ENCODE measurements around the gene CDH2. TPM values are rescaled to one million over a fixed set of nuclear protein-coding genes. Genes with fewer than 3 reads are reported as not detected.

CDH2 gene
- total RNA-seq, 1 experiment from 2014 or later = 15.0 TPM

DNA sequence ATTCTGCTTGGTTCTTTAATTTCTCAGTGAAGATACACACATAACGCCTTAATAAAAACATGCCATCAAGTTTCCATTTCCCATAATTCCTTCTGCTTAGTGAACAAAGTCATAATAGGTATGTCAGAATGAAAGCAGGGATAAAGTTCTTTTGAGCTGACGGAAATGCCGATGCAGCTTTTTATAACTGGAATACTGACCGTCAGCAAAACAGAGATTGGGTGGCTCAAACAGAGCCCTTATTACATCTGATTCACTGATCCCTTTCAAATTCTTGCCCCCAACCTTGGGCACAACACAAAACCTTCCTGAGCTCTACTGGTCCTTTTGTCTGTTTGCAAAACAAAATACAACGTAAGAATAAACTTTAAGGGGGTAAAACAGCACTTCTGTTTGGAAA lies 140.4 kb downstream of the CDH2 start:
- intact Hi-C loops (cut with micrococcal nuclease; ENCODE audit: unreplicated experiment) = no loop called here
- CTCF ChIA-PET = no interaction called here
- H3K27me3 ChIP-seq (replicated peaks; ENCODE audit: insufficient read depth, low read depth, low read length, poor library complexity) = peaks cover 45% of the 10 kb centered on the region

DNA sequence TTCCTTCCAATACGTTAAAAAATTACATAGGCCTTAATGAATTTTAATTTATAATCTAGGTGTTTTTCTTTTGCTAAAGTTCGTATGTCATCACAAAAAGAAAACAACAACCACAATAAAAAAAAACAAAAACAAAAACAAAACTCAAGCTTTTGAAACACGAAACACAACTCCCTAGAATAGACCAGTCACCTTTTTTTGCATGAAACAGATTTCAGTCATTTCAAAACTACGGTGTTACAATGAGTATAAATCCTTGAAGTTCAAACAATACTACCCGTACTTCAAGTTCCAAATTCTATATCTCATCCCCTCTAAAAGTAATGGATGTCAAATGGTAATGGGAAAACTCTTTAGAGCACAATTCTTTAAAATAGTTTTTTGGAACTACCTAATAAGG lies 142.4 kb downstream of the CDH2 start:
- BruUV-seq (replicated peaks) = no TSS peak
- no peak for DNase-seq (ENCODE audit: low spot score)
- H3K27me3 ChIP-seq (replicated peaks; ENCODE audit: insufficient read depth, low read depth, low read length, poor library complexity) = peaks cover 41% of the 10 kb centered on the region
- intact Hi-C loops (cut with micrococcal nuclease; ENCODE audit: unreplicated experiment) = no loop called here
- ChIA-PET POLR2A (ENCODE audit: low non-redundant PET) (no interaction called here), CTCF (no interaction called here)
- TF ChIP-seq EZH2 (IDR thresholded peaks at IDR 0.05; ENCODE audit: borderline replicate concordance, low read depth, low read length, poor library complexity, severe bottlenecking) = no peak
- H3K9me3 ChIP-seq (ENCODE audit: low read depth, low read length, poor library complexity, severe bottlenecking) = no peaks in the 10 kb centered on the region
- no peak overlapping the region for H3K4me3 ChIP-seq (ENCODE audit: low read depth, low read length, poor library complexity, severe bottlenecking)
- no peaks in the 10 kb centered on the region for H3K36me3 ChIP-seq (ENCODE audit: insufficient read depth, low read length, poor library complexity, severe bottlenecking)
- no peaks in the 10 kb centered on the region for H3K4me1 ChIP-seq (ENCODE audit: insufficient read depth, low read length, poor library complexity, severe bottlenecking)
- H3K27ac ChIP-seq (ENCODE audit: low read depth, low read length, poor library complexity, severe bottlenecking) = no peak overlapping the region

More for the DNA sequence above, 140.4 kb downstream of the CDH2 start:
- POLR2A ChIA-PET (ENCODE audit: low non-redundant PET) = no interaction called here
- no peak for DNase-seq (ENCODE audit: low spot score)
- H3K4me3 ChIP-seq (ENCODE audit: low read depth, low read length, poor library complexity, severe bottlenecking) = no peak overlapping the region
- TF ChIP-seq EZH2 (IDR thresholded peaks at IDR 0.05; ENCODE audit: borderline replicate concordance, low read depth, low read length, poor library complexity, severe bottlenecking) (no peak), CTCF (conservative IDR thresholded peaks at IDR 0.05; ENCODE audit: low read depth, low read length) (no peak)
- no TSS peak for BruUV-seq (replicated peaks)
- no peaks in the 10 kb centered on the region for H3K4me1 ChIP-seq (ENCODE audit: insufficient read depth, low read length, poor library complexity, severe bottlenecking)
- no peaks in the 10 kb centered on the region for H3K36me3 ChIP-seq (ENCODE audit: insufficient read depth, low read length, poor library complexity, severe bottlenecking)
- no peak overlapping the region for H3K27ac ChIP-seq (ENCODE audit: low read depth, low read length, poor library complexity, severe bottlenecking)
- no peaks in the 10 kb centered on the region for H3K9me3 ChIP-seq (ENCODE audit: low read depth, low read length, poor library complexity, severe bottlenecking)

DNA sequence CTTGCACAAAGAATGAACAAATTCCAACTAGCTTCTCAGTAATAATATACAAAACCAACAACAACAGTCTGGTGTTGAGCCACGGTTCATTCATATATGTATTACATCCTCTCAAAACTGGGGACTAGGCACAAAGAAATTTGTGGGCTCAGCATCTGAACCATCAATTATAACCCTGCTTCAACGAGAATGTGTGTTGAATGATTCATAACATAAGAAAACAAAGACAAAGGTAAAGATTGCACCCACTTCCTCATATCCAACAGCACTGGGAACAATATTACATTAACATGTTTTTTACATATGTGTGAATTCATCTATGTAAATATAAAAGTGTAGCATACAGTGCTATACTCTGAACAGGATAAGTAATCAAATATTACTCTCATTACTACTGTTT lies 144.8 kb downstream of the CDH2 start:
- Histone ChIP-seq H3K36me3 (ENCODE audit: insufficient read depth, low read length, poor library complexity, severe bottlenecking) (no peaks in the 10 kb centered on the region), H3K27ac (ENCODE audit: low read depth, low read length, poor library complexity, severe bottlenecking) (no peak overlapping the region), H3K27me3 (replicated peaks; ENCODE audit: insufficient read depth, low read depth, low read length, poor library complexity) (peaks cover 51% of the 10 kb centered on the region), H3K9me3 (ENCODE audit: low read depth, low read length, poor library complexity, severe bottlenecking) (no peaks in the 10 kb centered on the region), H3K4me1 (ENCODE audit: insufficient read depth, low read length, poor library complexity, severe bottlenecking) (no peaks in the 10 kb centered on the region), H3K4me3 (ENCODE audit: low read depth, low read length, poor library complexity, severe bottlenecking) (no peak overlapping the region)
- ChIA-PET CTCF (no interaction called here), POLR2A (ENCODE audit: low non-redundant PET) (no interaction called here)
- BruUV-seq (replicated peaks) = no TSS peak
- intact Hi-C loops (cut with micrococcal nuclease; ENCODE audit: unreplicated experiment) = no loop called here
- TF ChIP-seq EZH2 (IDR thresholded peaks at IDR 0.05; ENCODE audit: borderline replicate concordance, low read depth, low read length, poor library complexity, severe bottlenecking) = no peak
- TF ChIP-seq CTCF (conservative IDR thresholded peaks at IDR 0.05; ENCODE audit: low read depth, low read length) = no peak
- no peak for DNase-seq (ENCODE audit: low spot score)

GRCh38 chr18:28030458-28030857 lies 146.5 kb downstream of the CDH2 start:
- Histone ChIP-seq H3K27ac (ENCODE audit: low read depth, low read length, poor library complexity, severe bottlenecking) (no peak overlapping the region), H3K36me3 (ENCODE audit: insufficient read depth, low read length, poor library complexity, severe bottlenecking) (no peaks in the 10 kb centered on the region), H3K4me1 (ENCODE audit: insufficient read depth, low read length, poor library complexity, severe bottlenecking) (no peaks in the 10 kb centered on the region), H3K4me3 (ENCODE audit: low read depth, low read length, poor library complexity, severe bottlenecking) (no peak overlapping the region), H3K27me3 (replicated peaks; ENCODE audit: insufficient read depth, low read depth, low read length, poor library complexity) (peaks cover 41% of the 10 kb centered on the region), H3K9me3 (ENCODE audit: low read depth, low read length, poor library complexity, severe bottlenecking) (no peaks in the 10 kb centered on the region)
- ChIA-PET POLR2A (ENCODE audit: low non-redundant PET) (no interaction called here), CTCF (no interaction called here)
- no TSS peak for BruUV-seq (replicated peaks)
- TF ChIP-seq EZH2 (IDR thresholded peaks at IDR 0.05; ENCODE audit: borderline replicate concordance, low read depth, low read length, poor library complexity, severe bottlenecking) (no peak), CTCF (conservative IDR thresholded peaks at IDR 0.05; ENCODE audit: low read depth, low read length) (no peak)
- DNase-seq (ENCODE audit: low spot score) = no peak
- intact Hi-C loops (cut with micrococcal nuclease; ENCODE audit: unreplicated experiment) = no loop called here

Data from A673 (cell line).